Measurements from ENCODE around the gene VCL. TPM values are rescaled to one million over a fixed set of nuclear protein-coding genes. Genes with fewer than 3 reads are reported as not detected.
A peak's percentile ranks its signal among the peaks of the same experiment; 100 is the strongest.

VCL gene
- total and polyA plus RNA-seq, 9 of the 15 experiments (the other 6 are each of a cell fraction or from before 2014, with no cell fraction given) = 29.8 to 186 (median 76.4) TPM

GRCh38 chr10:73997787-73998622, at the start of gene VCL (continued):
- TF ChIP-seq KDM2B (CRISPR knock-in tag; IDR thresholded peaks at IDR 0.05) = peak; percentile 90; the same call in 1 of the 2 replicates
- no peak for TF ChIP-seq KAT8 (IDR thresholded peaks at IDR 0.05; ENCODE audit: low read depth)
- no peak for TF ChIP-seq BRF1 (IDR thresholded peaks at IDR 0.05; ENCODE audit: borderline replicate concordance, extremely low read depth, insufficient read length)
- peak; percentile 79 for TF ChIP-seq BRD4 (IDR thresholded peaks at IDR 0.05)
- peak; percentile 35; the same call in 1 of the 2 replicates for TF ChIP-seq MXI1 (IDR thresholded peaks at IDR 0.05; ENCODE audit: low read depth, low read length)
- TF ChIP-seq SRSF7 (optimal IDR thresholded peaks at IDR 0.05; ENCODE audit: low read depth, low read length) = no peak
- TF ChIP-seq ZNF133 (CRISPR knock-in tag; IDR thresholded peaks at IDR 0.05) = no peak
- no peak for TF ChIP-seq E2F4 (CRISPR knock-in tag; IDR thresholded peaks at IDR 0.05; ENCODE audit: low read depth)
- no peak for TF ChIP-seq NFATC3 (IDR thresholded peaks at IDR 0.05)
- TF ChIP-seq MAX (CRISPR knock-in tag; IDR thresholded peaks at IDR 0.05) = peak; percentile 72
- TF ChIP-seq ATF7 (IDR thresholded peaks at IDR 0.05) = peak; percentile 80
- TF ChIP-seq PCBP1 (IDR thresholded peaks at IDR 0.05; ENCODE audit: low read depth, low read length, poor library complexity, severe bottlenecking) = peak; percentile 46
- no peak for TF ChIP-seq RBM39 (optimal IDR thresholded peaks at IDR 0.05; ENCODE audit: low read depth, low read length)
- TF ChIP-seq U2AF2 (optimal IDR thresholded peaks at IDR 0.05; ENCODE audit: low read depth, low read length) = no peak
- TF ChIP-seq EHMT2 (IDR thresholded peaks at IDR 0.05) = no peak
- no peak for TF ChIP-seq DNMT1 (IDR thresholded peaks at IDR 0.05)
- no peak for TF ChIP-seq MYBL2 (IDR thresholded peaks at IDR 0.05; ENCODE audit: low read depth)
- TF ChIP-seq MYBL2 (CRISPR knock-in tag; IDR thresholded peaks at IDR 0.05; ENCODE audit: borderline replicate concordance) = no peak
- no peak for TF ChIP-seq SMAD3 (CRISPR knock-in tag; conservative IDR thresholded peaks at IDR 0.05)
- no peak for TF ChIP-seq ZHX1 (conservative IDR thresholded peaks at IDR 0.05; ENCODE audit: low read length)
- TF ChIP-seq ZC3H11A (IDR thresholded peaks at IDR 0.05; ENCODE audit: low read depth, low read length) = peak; percentile 87; the same call in 1 of the 2 replicates
- TF ChIP-seq KLF1 (tag; IDR thresholded peaks at IDR 0.05) = peak; percentile 88

All from K562 (cell line).